GM23338 (cell line): ENCODE results near the gene MRPS14.

Source experiments
- CREB1 ChIP-seq: fragments of 250-450 bp; sonication (Bioruptor Pico); IDR thresholded peaks from 2 replicates; pipeline ENCODE4 v1.5.0; 2020; ENCODE audit warnings: low read depth, mild to moderate bottlenecking, moderate library complexity
- EZH2 ChIP-seq: fragments of 200-600 bp; sonication (generic); IDR thresholded peaks from one replicate; pipeline ENCODE4 v1.8.0; 2017; ENCODE audit warnings: antibody characterized with exemption, mild to moderate bottlenecking, low read depth; ENCODE audit not compliant: unreplicated experiment
- EZH2phosphoT487 ChIP-seq: fragments of 200-600 bp; sonication (generic); IDR thresholded peaks from one replicate; pipeline ENCODE4 v1.8.1; 2018; ENCODE audit warnings: antibody characterized with exemption; ENCODE audit not compliant: unreplicated experiment
- JUNB ChIP-seq: IDR thresholded peaks from one replicate; pipeline ENCODE4 v1.6.1; 2016; ENCODE audit warnings: antibody characterized with exemption; ENCODE audit not compliant: unreplicated experiment
- NANOG ChIP-seq: IDR thresholded peaks from 2 replicates; pipeline ENCODE4 v1.6.1; 2016; ENCODE audit warnings: antibody characterized with exemption, borderline replicate concordance
- POLR2AphosphoS5 ChIP-seq: IDR thresholded peaks from 2 replicates; pipeline ENCODE4 v1.6.1; 2016; ENCODE audit warnings: antibody characterized with exemption, low read depth
- STAT1 ChIP-seq: IDR thresholded peaks from one replicate; pipeline ENCODE4 v1.6.1; 2016; ENCODE audit warnings: antibody characterized with exemption; ENCODE audit not compliant: unreplicated experiment
- ZNF114 ChIP-seq: fragments of 250-450 bp; sonication (Bioruptor Pico); IDR thresholded peaks from 2 replicates; pipeline ENCODE4 v1.5.0; 2020; ENCODE audit warnings: mild to moderate bottlenecking, moderate library complexity
- ZNF331 ChIP-seq: fragments of 250-450 bp; sonication (Bioruptor Pico); IDR thresholded peaks from 2 replicates; pipeline ENCODE4 v1.5.0; 2020; ENCODE audit warnings: low read depth, mild to moderate bottlenecking, moderate library complexity
- TF ChIP-seq, protein P1 (sequence below), 2 experiments: fragments of 200-600 bp in 1 of 2; sonication (generic) in 1 of 2; conservative IDR thresholded peaks; 2 replicates each; pipeline versions ENCODE4 v1.5.1 to v1.6.1; 2016 to 2017; ENCODE audit warnings: antibody characterized with exemption in 2 of 2, low read depth in 2 of 2, mild to moderate bottlenecking in 2 of 2, moderate library complexity in 1 of 2
- TF ChIP-seq, protein P2 (sequence below): IDR thresholded peaks from one replicate; pipeline ENCODE4 v1.6.1; 2018; ENCODE audit warnings: antibody characterized with exemption; ENCODE audit not compliant: unreplicated experiment
- TF ChIP-seq, protein P3 (sequence below): IDR thresholded peaks from 2 replicates; pipeline ENCODE4 v1.6.1; 2016; ENCODE audit warnings: antibody characterized with exemption
- TF ChIP-seq, protein P4 (sequence below): fragments of 250-450 bp; sonication (Bioruptor Pico); IDR thresholded peaks from 2 replicates; pipeline ENCODE4 v1.5.0; 2020; ENCODE audit warnings: mild to moderate bottlenecking, moderate library complexity

DNA sequence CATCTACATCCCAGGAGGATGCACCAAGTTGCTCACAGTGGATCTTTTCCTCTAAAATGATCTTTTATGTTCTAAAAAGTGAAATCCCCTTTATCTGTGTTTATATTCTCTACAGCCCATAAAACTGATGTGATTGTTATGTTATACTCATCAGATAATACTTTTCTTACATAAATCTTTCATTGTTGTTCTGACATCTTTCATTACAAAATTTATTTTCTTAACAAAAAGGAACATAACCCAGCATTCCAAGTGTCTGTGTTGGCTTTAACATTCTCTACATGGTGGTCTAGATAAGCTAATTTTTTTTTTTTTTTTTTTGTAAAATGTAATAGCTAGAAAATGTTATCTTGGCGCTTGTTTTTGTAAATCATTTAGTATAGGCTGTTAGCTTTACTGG is 31.8 kb downstream of the MRPS14 start:
- TF ChIP-seq, protein P1, sequence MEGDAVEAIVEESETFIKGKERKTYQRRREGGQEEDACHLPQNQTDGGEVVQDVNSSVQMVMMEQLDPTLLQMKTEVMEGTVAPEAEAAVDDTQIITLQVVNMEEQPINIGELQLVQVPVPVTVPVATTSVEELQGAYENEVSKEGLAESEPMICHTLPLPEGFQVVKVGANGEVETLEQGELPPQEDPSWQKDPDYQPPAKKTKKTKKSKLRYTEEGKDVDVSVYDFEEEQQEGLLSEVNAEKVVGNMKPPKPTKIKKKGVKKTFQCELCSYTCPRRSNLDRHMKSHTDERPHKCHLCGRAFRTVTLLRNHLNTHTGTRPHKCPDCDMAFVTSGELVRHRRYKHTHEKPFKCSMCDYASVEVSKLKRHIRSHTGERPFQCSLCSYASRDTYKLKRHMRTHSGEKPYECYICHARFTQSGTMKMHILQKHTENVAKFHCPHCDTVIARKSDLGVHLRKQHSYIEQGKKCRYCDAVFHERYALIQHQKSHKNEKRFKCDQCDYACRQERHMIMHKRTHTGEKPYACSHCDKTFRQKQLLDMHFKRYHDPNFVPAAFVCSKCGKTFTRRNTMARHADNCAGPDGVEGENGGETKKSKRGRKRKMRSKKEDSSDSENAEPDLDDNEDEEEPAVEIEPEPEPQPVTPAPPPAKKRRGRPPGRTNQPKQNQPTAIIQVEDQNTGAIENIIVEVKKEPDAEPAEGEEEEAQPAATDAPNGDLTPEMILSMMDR (conservative IDR thresholded peaks at IDR 0.05; ENCODE audit: low read depth in 2 of 2): no peak
- TF ChIP-seq, protein P2, sequence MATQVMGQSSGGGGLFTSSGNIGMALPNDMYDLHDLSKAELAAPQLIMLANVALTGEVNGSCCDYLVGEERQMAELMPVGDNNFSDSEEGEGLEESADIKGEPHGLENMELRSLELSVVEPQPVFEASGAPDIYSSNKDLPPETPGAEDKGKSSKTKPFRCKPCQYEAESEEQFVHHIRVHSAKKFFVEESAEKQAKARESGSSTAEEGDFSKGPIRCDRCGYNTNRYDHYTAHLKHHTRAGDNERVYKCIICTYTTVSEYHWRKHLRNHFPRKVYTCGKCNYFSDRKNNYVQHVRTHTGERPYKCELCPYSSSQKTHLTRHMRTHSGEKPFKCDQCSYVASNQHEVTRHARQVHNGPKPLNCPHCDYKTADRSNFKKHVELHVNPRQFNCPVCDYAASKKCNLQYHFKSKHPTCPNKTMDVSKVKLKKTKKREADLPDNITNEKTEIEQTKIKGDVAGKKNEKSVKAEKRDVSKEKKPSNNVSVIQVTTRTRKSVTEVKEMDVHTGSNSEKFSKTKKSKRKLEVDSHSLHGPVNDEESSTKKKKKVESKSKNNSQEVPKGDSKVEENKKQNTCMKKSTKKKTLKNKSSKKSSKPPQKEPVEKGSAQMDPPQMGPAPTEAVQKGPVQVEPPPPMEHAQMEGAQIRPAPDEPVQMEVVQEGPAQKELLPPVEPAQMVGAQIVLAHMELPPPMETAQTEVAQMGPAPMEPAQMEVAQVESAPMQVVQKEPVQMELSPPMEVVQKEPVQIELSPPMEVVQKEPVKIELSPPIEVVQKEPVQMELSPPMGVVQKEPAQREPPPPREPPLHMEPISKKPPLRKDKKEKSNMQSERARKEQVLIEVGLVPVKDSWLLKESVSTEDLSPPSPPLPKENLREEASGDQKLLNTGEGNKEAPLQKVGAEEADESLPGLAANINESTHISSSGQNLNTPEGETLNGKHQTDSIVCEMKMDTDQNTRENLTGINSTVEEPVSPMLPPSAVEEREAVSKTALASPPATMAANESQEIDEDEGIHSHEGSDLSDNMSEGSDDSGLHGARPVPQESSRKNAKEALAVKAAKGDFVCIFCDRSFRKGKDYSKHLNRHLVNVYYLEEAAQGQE: no peak
- TF ChIP-seq EZH2phosphoT487 (no peak), CREB1 (CRISPR knock-in tag) (no peak), EZH2 (no peak), POLR2AphosphoS5 (no peak), JUNB (no peak), ZNF331 (no peak), NANOG (no peak), ZNF114 (CRISPR knock-in tag) (no peak), STAT1 (no peak)
- TF ChIP-seq, protein P3, sequence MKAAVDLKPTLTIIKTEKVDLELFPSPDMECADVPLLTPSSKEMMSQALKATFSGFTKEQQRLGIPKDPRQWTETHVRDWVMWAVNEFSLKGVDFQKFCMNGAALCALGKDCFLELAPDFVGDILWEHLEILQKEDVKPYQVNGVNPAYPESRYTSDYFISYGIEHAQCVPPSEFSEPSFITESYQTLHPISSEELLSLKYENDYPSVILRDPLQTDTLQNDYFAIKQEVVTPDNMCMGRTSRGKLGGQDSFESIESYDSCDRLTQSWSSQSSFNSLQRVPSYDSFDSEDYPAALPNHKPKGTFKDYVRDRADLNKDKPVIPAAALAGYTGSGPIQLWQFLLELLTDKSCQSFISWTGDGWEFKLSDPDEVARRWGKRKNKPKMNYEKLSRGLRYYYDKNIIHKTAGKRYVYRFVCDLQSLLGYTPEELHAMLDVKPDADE: no peak
- TF ChIP-seq, protein P4, sequence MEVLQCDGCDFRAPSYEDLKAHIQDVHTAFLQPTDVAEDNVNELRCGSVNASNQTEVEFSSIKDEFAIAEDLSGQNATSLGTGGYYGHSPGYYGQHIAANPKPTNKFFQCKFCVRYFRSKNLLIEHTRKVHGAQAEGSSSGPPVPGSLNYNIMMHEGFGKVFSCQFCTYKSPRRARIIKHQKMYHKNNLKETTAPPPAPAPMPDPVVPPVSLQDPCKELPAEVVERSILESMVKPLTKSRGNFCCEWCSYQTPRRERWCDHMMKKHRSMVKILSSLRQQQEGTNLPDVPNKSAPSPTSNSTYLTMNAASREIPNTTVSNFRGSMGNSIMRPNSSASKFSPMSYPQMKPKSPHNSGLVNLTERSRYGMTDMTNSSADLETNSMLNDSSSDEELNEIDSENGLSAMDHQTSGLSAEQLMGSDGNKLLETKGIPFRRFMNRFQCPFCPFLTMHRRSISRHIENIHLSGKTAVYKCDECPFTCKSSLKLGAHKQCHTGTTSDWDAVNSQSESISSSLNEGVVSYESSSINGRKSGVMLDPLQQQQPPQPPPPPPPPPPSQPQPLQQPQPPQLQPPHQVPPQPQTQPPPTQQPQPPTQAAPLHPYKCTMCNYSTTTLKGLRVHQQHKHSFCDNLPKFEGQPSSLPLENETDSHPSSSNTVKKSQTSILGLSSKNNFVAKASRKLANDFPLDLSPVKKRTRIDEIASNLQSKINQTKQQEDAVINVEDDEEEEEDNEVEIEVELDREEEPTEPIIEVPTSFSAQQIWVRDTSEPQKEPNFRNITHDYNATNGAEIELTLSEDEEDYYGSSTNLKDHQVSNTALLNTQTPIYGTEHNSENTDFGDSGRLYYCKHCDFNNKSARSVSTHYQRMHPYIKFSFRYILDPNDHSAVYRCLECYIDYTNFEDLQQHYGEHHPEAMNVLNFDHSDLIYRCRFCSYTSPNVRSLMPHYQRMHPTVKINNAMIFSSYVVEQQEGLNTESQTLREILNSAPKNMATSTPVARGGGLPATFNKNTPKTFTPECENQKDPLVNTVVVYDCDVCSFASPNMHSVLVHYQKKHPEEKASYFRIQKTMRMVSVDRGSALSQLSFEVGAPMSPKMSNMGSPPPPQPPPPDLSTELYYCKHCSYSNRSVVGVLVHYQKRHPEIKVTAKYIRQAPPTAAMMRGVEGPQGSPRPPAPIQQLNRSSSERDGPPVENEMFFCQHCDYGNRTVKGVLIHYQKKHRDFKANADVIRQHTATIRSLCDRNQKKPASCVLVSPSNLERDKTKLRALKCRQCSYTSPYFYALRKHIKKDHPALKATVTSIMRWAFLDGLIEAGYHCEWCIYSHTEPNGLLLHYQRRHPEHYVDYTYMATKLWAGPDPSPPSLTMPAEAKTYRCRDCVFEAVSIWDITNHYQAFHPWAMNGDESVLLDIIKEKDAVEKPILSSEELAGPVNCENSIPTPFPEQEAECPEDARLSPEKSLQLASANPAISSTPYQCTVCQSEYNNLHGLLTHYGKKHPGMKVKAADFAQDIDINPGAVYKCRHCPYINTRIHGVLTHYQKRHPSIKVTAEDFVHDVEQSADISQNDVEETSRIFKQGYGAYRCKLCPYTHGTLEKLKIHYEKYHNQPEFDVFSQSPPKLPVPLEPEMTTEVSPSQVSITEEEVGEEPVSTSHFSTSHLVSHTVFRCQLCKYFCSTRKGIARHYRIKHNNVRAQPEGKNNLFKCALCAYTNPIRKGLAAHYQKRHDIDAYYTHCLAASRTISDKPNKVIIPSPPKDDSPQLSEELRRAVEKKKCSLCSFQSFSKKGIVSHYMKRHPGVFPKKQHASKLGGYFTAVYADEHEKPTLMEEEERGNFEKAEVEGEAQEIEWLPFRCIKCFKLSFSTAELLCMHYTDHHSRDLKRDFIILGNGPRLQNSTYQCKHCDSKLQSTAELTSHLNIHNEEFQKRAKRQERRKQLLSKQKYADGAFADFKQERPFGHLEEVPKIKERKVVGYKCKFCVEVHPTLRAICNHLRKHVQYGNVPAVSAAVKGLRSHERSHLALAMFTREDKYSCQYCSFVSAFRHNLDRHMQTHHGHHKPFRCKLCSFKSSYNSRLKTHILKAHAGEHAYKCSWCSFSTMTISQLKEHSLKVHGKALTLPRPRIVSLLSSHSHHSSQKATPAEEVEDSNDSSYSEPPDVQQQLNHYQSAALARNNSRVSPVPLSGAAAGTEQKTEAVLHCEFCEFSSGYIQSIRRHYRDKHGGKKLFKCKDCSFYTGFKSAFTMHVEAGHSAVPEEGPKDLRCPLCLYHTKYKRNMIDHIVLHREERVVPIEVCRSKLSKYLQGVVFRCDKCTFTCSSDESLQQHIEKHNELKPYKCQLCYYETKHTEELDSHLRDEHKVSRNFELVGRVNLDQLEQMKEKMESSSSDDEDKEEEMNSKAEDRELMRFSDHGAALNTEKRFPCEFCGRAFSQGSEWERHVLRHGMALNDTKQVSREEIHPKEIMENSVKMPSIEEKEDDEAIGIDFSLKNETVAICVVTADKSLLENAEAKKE: no peak
